Measurements from ENCODE around the gene DLGAP1.

DLGAP1 gene

GRCh38 chr18:3875961-3876360 is 579.1 kb downstream of the DLGAP1 start:
- TF ChIP-seq SUZ12 (IDR thresholded peaks at IDR 0.05) (no peak), FOXA1 (IDR thresholded peaks at IDR 0.05) (no peak), ARNT (IDR thresholded peaks at IDR 0.05) (no peak)
- CTCF ChIA-PET = no interaction called here
- POLR2A ChIA-PET = no interaction called here
- no peak for DNase-seq (ENCODE audit: extremely low spot score)

GRCh38 chr18:3875376-3875775 is 579.7 kb downstream of the DLGAP1 start:
- TF ChIP-seq PKNOX1 (IDR thresholded peaks at IDR 0.05) = no peak
- TF ChIP-seq CTBP1 (IDR thresholded peaks at IDR 0.05; ENCODE audit: borderline replicate concordance) = no peak
- TF ChIP-seq SUZ12 (IDR thresholded peaks at IDR 0.05) = no peak
- no peak for TF ChIP-seq HDGF (IDR thresholded peaks at IDR 0.05; ENCODE audit: borderline replicate concordance)
- TF ChIP-seq BHLHE40 (IDR thresholded peaks at IDR 0.05; ENCODE audit: borderline replicate concordance) = no peak
- no peak for TF ChIP-seq NFRKB (IDR thresholded peaks at IDR 0.05)
- no peak for TF ChIP-seq FOXA1 (IDR thresholded peaks at IDR 0.05)
- TF ChIP-seq TARDBP (IDR thresholded peaks at IDR 0.05) = no peak
- TF ChIP-seq ZNF384 (IDR thresholded peaks at IDR 0.05) = no peak
- no peak for TF ChIP-seq LEF1 (IDR thresholded peaks at IDR 0.05; ENCODE audit: borderline replicate concordance)
- no peak for TF ChIP-seq ARNT (IDR thresholded peaks at IDR 0.05)
- no peak for TF ChIP-seq FOXK2 (IDR thresholded peaks at IDR 0.05)
- TF ChIP-seq ELF4 (IDR thresholded peaks at IDR 0.05) = no peak
- no peak for TF ChIP-seq L3MBTL2 (conservative IDR thresholded peaks at IDR 0.05)
- TF ChIP-seq FOXM1 (IDR thresholded peaks at IDR 0.05; ENCODE audit: borderline replicate concordance) = no peak
- TF ChIP-seq SP1 (IDR thresholded peaks at IDR 0.05) = no peak
- POLR2A ChIA-PET = no interaction called here
- CTCF ChIA-PET = interaction anchor here (0.6 to 0.7 kb wide), 2 partner anchors 172 to 552 kb away, joined by 3 to 4 read pairs; no protein-coding TSS in a partner anchor
- DNase-seq (ENCODE audit: extremely low spot score) = no peak

DNA sequence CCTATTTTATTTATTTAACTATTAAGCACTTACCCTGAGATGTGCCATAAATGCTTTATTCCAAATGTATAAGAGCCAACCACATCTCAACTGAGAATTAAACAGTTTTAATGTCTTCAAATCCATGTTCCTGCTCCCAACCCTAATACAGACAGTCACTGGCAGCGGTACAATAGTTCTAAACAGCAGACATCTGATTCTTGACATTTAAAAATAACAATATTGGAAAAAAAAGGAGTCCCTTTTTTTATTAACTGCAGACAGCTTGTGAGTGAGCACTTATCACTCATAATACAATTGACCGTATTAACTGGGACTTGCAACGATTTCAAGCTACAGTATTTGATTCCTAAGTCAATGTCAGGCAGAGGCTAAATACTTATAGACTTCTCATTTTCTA is 580.5 kb downstream of the DLGAP1 start:
- TF ChIP-seq FOXK2 (IDR thresholded peaks at IDR 0.05) (no peak), FOXM1 (IDR thresholded peaks at IDR 0.05; ENCODE audit: borderline replicate concordance) (no peak), SP1 (IDR thresholded peaks at IDR 0.05) (no peak), HDGF (IDR thresholded peaks at IDR 0.05; ENCODE audit: borderline replicate concordance) (no peak), L3MBTL2 (conservative IDR thresholded peaks at IDR 0.05) (no peak), ELF4 (IDR thresholded peaks at IDR 0.05) (no peak), BHLHE40 (IDR thresholded peaks at IDR 0.05; ENCODE audit: borderline replicate concordance) (no peak), TARDBP (IDR thresholded peaks at IDR 0.05) (no peak), CTBP1 (IDR thresholded peaks at IDR 0.05; ENCODE audit: borderline replicate concordance) (no peak), LEF1 (IDR thresholded peaks at IDR 0.05; ENCODE audit: borderline replicate concordance) (no peak), ARNT (IDR thresholded peaks at IDR 0.05) (no peak)
- DNase-seq (ENCODE audit: extremely low spot score) = no peak
- CTCF ChIA-PET = interaction anchor here (0.7 kb wide), 1 partner anchor 171 kb away, joined by 3 read pairs; no protein-coding TSS in a partner anchor
- POLR2A ChIA-PET = no interaction called here

DNA sequence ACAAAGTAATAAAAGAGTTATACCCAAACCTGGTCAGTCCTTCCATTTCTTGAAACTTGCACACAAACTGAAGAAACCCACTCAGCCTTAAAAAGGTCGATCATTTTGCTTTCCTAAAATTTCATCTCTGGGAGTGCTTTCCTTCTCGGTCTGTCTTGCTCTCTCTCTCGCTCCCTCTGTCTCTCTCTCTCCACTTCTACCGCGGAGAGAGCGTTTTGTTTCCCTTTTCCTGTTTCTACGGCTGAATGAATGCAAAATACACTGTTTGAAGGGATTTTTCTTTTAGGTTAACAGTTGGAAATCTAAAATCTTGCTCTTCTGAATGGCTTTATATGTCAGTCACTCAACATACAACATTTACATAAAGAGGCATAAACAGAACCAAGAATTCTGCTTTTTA is 581.0 kb downstream of the DLGAP1 start:
- no peak for DNase-seq (ENCODE audit: extremely low spot score)
- ChIA-PET POLR2A (no interaction called here), CTCF (no interaction called here)
- TF ChIP-seq LEF1 (IDR thresholded peaks at IDR 0.05; ENCODE audit: borderline replicate concordance) (no peak), FOXM1 (IDR thresholded peaks at IDR 0.05; ENCODE audit: borderline replicate concordance) (no peak), ZNF384 (IDR thresholded peaks at IDR 0.05) (no peak), FOXK2 (IDR thresholded peaks at IDR 0.05) (no peak)

GRCh38 chr18:3873698-3874097 is 581.4 kb downstream of the DLGAP1 start:
- DNase-seq (ENCODE audit: extremely low spot score) = no peak
- POLR2A ChIA-PET = no interaction called here
- CTCF ChIA-PET = no interaction called here
- TF ChIP-seq NFRKB (IDR thresholded peaks at IDR 0.05) (no peak), BHLHE40 (IDR thresholded peaks at IDR 0.05; ENCODE audit: borderline replicate concordance) (no peak), SP1 (IDR thresholded peaks at IDR 0.05) (no peak), FOXM1 (IDR thresholded peaks at IDR 0.05; ENCODE audit: borderline replicate concordance) (no peak), TARDBP (IDR thresholded peaks at IDR 0.05) (no peak), FOXA1 (IDR thresholded peaks at IDR 0.05) (no peak), SUZ12 (IDR thresholded peaks at IDR 0.05) (no peak), ELF4 (IDR thresholded peaks at IDR 0.05) (no peak), ZNF384 (IDR thresholded peaks at IDR 0.05) (no peak), PKNOX1 (IDR thresholded peaks at IDR 0.05) (no peak), ARNT (IDR thresholded peaks at IDR 0.05) (no peak), L3MBTL2 (conservative IDR thresholded peaks at IDR 0.05) (no peak), LEF1 (IDR thresholded peaks at IDR 0.05; ENCODE audit: borderline replicate concordance) (no peak), HDGF (IDR thresholded peaks at IDR 0.05; ENCODE audit: borderline replicate concordance) (no peak)

GRCh38 chr18:3873211-3873610 is 581.9 kb downstream of the DLGAP1 start:
- DNase-seq (ENCODE audit: extremely low spot score) = no peak
- ChIA-PET CTCF (no interaction called here), POLR2A (no interaction called here)
- no peak for TF ChIP-seq FOXM1 (IDR thresholded peaks at IDR 0.05; ENCODE audit: borderline replicate concordance)
- TF ChIP-seq BHLHE40 (IDR thresholded peaks at IDR 0.05; ENCODE audit: borderline replicate concordance) = no peak

- DNase-seq (ENCODE audit: extremely low spot score) = no peak
- ChIA-PET CTCF (no interaction called here), POLR2A (no interaction called here)
- no peak for TF ChIP-seq SP1 (IDR thresholded peaks at IDR 0.05)
- no peak for TF ChIP-seq FOXA1 (IDR thresholded peaks at IDR 0.05)
- no peak for TF ChIP-seq TARDBP (IDR thresholded peaks at IDR 0.05)
- TF ChIP-seq L3MBTL2 (conservative IDR thresholded peaks at IDR 0.05) = no peak
- TF ChIP-seq PKNOX1 (IDR thresholded peaks at IDR 0.05) = no peak
- no peak for TF ChIP-seq BHLHE40 (IDR thresholded peaks at IDR 0.05; ENCODE audit: borderline replicate concordance)
- TF ChIP-seq CTBP1 (IDR thresholded peaks at IDR 0.05; ENCODE audit: borderline replicate concordance) = no peak
- no peak for TF ChIP-seq NFRKB (IDR thresholded peaks at IDR 0.05)
Measured at GRCh38 chr18:3872641-3873040, 582.5 kb downstream of the DLGAP1 start.
